Adipocyte (in vitro differentiated cells): ENCODE data around the gene ADH7.
A peak's percentile ranks its signal among the peaks of the same experiment; 100 is the strongest.

ENCODE experiments used
- DNase-seq: peaks from one replicate; pipeline ENCODE4 v3.0.0-alpha.2; 2015; ENCODE audit warnings: low read depth
- H3K27me3 ChIP-seq: replicated peaks from 2 replicates; pipeline ENCODE4 v1.7.0; 2013; ENCODE audit warnings: mild to moderate bottlenecking, low read length, moderate library complexity; ENCODE audit not compliant: control insufficient read depth, insufficient read depth
- H3K36me3 ChIP-seq: 2 replicates; pipeline ENCODE4 v1.7.0; 2013; ENCODE audit warnings: low read length, mild to moderate bottlenecking, moderate library complexity; ENCODE audit not compliant: control insufficient read depth, insufficient read depth, severe bottlenecking
- H3K4me1 ChIP-seq: 2 replicates; pipeline ENCODE4 v1.7.0; 2013; ENCODE audit warnings: mild to moderate bottlenecking, low read length, moderate library complexity; ENCODE audit not compliant: control insufficient read depth, insufficient read depth
- H3K4me3 ChIP-seq: 2 replicates; pipeline ENCODE4 v1.7.0; 2013; ENCODE audit warnings: mild to moderate bottlenecking, low read length, moderate library complexity
- H3K9ac ChIP-seq: 2 replicates; pipeline ENCODE4 v1.7.0; 2013; ENCODE audit warnings: mild to moderate bottlenecking, low read length, moderate library complexity
- H3K9me3 ChIP-seq: 2 replicates; pipeline ENCODE4 v1.7.0; 2013; ENCODE audit warnings: mild to moderate bottlenecking, low read length, moderate library complexity; ENCODE audit not compliant: control insufficient read depth

ADH7 gene

DNA sequence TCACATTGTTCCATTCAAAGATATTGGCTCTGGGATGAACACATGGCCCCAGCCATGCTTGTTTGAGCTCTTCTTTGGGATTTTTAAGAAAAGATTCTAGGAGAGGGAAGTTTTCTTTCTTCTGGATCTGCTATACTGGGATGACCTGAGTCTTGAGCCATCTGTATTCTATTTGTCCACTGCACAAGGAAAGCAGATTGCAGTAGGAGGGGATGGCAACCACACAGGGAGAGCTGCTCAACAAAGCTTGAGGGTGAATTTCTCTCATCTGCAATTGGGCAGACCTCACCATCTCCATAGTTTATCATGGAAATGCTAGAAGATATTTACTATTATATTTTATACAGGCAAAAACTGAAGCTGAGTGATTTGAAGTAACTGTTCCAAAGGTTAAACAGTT lies 34.3 kb downstream of the ADH7 start:
- Histone ChIP-seq H3K4me1 (peaks cover 53% of the 10 kb centered on the region), H3K36me3 (no peaks in the 10 kb centered on the region), H3K4me3 (no peak overlapping the region), H3K27me3 (no peaks in the 10 kb centered on the region), H3K9me3 (peaks cover 6% of the 10 kb centered on the region), H3K9ac (no peak overlapping the region)
- no peak for DNase-seq

DNA sequence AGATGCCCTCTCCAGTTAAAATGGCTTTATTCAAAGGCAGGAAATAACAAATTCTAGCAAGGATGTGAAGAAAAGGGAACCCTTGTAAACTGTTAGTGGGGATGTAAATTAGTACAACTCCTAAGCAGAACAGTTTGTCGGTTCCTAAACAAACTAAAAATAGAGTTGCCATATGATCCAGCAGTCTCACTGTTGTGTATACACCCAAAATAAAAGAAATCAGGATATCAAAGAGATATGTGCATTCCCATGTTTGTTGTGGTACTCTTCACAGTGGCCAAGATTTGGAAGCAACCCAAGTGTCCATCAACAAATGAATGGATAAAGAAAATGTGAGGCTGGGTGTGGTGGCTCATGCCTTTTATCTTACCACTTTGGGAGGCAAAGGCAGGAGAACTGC lies 36.1 kb downstream of the ADH7 start:
- no peak overlapping the region for H3K9ac ChIP-seq
- no peak overlapping the region for H3K4me3 ChIP-seq
- H3K27me3 ChIP-seq = no peaks in the 10 kb centered on the region
- no peaks in the 10 kb centered on the region for H3K36me3 ChIP-seq
- no peak for DNase-seq
- peaks cover 6% of the 10 kb centered on the region for H3K9me3 ChIP-seq
- H3K4me1 ChIP-seq = peaks cover 55% of the 10 kb centered on the region

DNA sequence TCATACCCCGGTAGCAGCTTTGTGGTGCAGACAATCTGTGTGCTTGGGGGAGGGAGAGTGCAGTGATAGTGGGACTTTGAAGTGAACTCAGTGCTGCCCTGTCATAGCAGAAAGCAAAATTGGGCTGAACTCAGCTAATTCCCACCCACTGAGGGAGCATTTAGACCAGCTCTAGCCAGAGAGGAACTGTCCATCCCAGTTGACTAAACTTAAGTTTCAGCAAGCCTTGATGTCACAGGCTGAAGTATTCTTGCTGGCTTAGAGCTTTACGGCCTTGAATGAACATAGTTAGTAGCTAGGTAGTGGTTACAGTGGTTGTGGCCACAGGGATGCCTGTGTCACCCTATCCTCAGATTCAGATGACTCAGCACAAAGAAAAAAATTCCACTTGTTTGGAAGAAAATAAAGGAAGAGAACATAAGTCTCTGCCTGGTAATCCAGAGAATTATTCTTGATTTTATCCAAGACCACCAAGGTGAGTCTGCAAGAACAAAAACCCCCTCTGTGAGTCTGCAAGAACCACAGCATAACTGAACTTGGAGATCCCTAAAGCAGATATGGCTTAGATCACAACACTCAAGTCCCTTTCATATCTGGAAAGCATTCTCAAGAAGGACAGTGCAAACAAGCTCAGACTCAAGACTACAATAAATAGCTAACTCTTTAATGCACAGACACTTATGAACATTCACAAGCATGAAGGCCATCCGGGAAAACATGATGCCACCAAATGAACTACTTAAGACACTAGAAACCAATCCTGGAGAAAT lies 39.4 kb downstream of the ADH7 start:
- no peak for DNase-seq

DNA sequence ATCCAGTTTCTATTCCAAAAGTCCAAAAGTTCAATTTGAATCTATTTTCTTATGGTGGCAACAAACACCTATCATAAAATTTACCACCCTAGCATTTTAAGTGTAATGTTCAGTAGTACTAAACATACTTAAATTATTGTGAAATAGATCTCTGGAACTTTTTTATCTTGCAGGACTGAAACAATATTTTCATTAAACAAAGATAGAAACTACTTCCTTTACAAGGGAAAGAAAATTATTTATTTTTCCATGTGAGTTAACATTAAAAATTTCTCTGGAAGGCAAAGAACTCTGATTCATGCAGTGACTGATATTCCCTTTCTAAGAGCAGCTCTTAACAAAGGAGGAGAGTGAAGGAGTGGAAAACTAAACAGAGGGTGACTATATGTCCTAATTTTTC lies 40.2 kb downstream of the ADH7 start:
- peaks cover 15% of the 10 kb centered on the region for H3K9me3 ChIP-seq
- peak; percentile 61 for DNase-seq
- no peaks in the 10 kb centered on the region for H3K27me3 ChIP-seq
- H3K9ac ChIP-seq = peak overlapping the region; percentile 66
- no peaks in the 10 kb centered on the region for H3K36me3 ChIP-seq
- H3K4me1 ChIP-seq = peaks cover 31% of the 10 kb centered on the region
- peak overlapping the region; percentile 26 for H3K4me3 ChIP-seq

More for the DNA sequence above, 39.4 kb downstream of the ADH7 start:
- Histone ChIP-seq H3K36me3 (no peaks in the 10 kb centered on the region), H3K27me3 (no peaks in the 10 kb centered on the region), H3K9me3 (peaks cover 15% of the 10 kb centered on the region), H3K4me1 (peaks cover 28% of the 10 kb centered on the region), H3K9ac (peak overlapping the region; percentile 66), H3K4me3 (peak overlapping the region; percentile 0)

DNA sequence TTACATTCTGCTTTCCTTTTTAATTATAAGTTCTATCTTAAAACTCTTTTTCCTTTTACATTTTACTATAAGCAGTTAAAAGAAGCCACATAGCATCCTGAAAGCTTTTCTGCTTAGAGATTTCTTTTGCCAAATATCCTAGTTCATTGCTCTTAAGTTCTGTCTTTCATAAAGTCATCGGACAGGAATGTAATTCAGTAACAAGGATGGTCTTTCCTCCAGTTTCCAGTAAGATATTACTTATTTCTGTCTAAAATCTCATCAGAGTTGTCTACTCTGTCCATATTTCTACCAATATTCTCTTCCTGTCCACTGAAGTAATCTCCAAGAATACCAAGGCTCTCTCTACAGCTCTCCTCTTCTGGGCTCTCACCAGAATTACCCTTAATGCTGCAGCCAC lies 45.1 kb downstream of the ADH7 start:
- peak; percentile 70 for DNase-seq
- Histone ChIP-seq H3K9ac (peak overlapping the region; percentile 86), H3K9me3 (peaks cover 9% of the 10 kb centered on the region), H3K4me3 (peak overlapping the region; percentile 27), H3K36me3 (no peaks in the 10 kb centered on the region), H3K27me3 (no peaks in the 10 kb centered on the region), H3K4me1 (peaks cover 49% of the 10 kb centered on the region)

DNA sequence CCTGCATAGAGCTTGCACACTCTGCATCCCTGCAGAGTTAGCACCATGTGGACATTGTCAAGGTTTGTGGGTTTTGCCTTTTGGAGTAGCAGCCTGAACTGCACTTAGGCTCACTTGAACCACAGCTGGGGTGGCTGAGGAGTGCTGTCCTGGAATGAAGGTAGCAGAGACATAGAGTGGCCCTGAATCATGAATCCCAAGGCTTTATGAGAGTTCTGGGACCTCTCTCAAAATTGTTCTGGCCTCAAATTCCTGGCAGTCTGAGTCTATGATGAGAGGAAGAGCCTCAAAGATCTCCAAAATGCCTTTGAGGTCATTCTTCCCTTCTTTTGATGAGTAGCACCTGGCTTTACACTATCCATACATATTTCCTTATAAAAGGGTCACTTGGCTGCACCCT lies 45.5 kb downstream of the ADH7 start:
- Histone ChIP-seq H3K4me1 (peaks cover 49% of the 10 kb centered on the region), H3K4me3 (peak overlapping the region; percentile 27), H3K9ac (peak overlapping the region; percentile 86), H3K36me3 (no peaks in the 10 kb centered on the region), H3K9me3 (peaks cover 9% of the 10 kb centered on the region), H3K27me3 (no peaks in the 10 kb centered on the region)
- no peak for DNase-seq

DNA sequence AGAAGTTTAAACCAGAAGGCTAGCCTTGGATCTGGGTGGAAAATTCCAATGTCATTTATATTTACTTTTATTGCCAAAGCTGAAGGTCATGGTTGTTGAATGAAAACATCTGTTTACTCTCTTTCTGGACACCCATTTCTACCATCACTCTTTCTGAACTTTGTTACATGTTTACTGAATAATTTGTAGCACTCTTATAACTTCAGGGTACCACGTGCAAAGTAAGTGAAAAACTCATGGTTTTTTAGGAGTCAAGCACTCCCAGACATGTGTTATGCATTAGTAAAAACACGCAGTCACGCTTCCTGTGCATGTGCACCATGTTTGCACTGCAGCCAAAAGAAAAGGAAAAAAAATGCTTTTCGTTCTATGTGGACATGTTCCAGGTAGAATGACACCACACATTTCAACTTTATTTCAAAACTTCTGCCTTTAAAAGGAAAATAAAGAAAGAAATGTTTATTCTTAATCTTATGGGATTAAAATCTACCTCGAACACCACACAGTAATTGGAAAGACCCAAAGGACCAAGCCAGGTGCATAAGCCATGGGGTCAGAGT lies 51.2 kb downstream of the ADH7 start:
- peak; percentile 97 for DNase-seq
- H3K27me3 ChIP-seq = no peaks in the 10 kb centered on the region
- peak overlapping the region; percentile 82 for H3K9ac ChIP-seq
- H3K4me3 ChIP-seq = peak overlapping the region; percentile 30
- H3K4me1 ChIP-seq = peaks cover 47% of the 10 kb centered on the region
- H3K36me3 ChIP-seq = no peaks in the 10 kb centered on the region
- no peaks in the 10 kb centered on the region for H3K9me3 ChIP-seq

DNA sequence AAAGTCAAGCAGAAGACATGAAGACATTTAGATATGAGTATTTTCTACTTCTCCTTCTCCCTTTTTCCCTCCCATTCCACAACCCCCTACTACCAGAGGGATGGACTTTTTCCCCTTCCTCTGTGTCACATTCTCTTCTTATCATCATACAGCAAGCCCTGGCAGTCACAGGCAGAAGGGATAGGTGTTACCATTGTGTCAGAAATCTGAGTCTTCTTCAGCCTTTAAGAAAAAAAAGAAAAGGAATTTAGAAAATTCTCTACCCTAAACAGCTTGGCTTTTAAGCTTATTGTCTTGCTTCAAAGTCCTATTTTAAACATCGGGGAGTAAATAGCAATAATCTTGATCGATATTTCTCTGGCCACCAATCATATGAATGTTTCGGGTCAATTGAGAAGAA lies 51.7 kb downstream of the ADH7 start:
- no peaks in the 10 kb centered on the region for H3K9me3 ChIP-seq
- H3K9ac ChIP-seq = peak overlapping the region; percentile 82
- peak overlapping the region; percentile 21 for H3K4me3 ChIP-seq
- DNase-seq = no peak
- H3K27me3 ChIP-seq = no peaks in the 10 kb centered on the region
- H3K36me3 ChIP-seq = no peaks in the 10 kb centered on the region
- peaks cover 42% of the 10 kb centered on the region for H3K4me1 ChIP-seq

DNA sequence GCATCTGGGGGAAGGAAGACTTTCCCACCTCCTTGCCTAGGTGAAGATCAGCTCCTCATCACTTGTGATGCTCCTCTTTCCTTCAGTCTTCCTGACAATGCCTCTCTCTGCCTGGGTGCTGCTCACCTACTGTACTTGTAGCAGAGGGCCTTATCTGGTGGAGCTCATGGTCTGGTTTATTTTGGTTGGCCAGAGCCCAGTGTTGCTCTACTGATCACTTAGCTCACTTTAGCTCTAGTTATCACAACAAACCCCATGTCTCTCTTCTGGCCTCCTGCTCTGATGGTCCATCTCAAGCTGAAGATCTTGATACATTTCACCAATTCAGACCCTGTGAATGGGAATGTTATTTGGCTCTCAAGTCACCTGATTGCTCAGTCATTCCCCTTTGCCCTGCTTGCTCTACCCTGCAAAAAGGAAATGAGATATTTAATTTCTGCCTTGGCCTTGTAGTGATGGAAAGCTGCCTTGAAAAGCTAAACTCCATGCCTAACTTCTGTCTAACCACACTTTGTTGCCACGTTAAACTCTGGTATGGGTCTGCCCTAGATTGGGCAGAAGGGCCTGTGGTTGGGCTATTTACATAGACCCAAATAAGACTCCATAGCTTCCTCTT lies 52.3 kb downstream of the ADH7 start:
- H3K4me3 ChIP-seq = peak overlapping the region; percentile 21
- H3K27me3 ChIP-seq = no peaks in the 10 kb centered on the region
- peaks cover 37% of the 10 kb centered on the region for H3K4me1 ChIP-seq
- H3K36me3 ChIP-seq = no peaks in the 10 kb centered on the region
- peak overlapping the region; percentile 82 for H3K9ac ChIP-seq
- DNase-seq = no peak
- H3K9me3 ChIP-seq = no peaks in the 10 kb centered on the region

DNA sequence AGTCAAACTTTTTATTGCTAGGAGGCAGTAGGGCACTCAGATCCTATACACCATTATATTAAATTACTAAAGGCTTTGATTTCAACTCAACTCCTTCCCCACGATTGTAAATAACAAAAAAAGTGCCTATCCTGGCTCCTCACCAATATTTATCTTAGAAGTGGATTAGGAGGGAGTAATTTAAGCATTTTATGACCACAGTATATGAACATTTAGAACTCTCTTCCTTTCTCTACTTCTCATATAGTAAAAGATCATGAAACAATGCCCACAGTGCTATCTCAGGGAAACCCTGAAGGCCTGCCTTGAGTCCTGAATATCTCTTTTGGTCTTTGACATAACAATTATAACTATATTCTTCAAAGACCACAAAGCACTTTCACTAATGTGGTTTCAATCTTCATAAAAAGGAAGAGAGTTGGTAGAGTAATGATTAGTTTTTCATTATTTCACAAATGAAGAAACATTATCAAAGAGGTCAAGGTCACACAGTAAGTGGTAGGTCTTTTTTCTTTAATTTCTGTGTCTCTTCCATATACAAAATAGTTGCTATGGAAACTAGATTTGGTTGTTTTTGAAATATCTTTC lies 53.5 kb downstream of the ADH7 start:
- no peak for DNase-seq
- no peak overlapping the region for H3K9ac ChIP-seq
- no peaks in the 10 kb centered on the region for H3K27me3 ChIP-seq
- H3K4me1 ChIP-seq = peaks cover 34% of the 10 kb centered on the region
- H3K36me3 ChIP-seq = no peaks in the 10 kb centered on the region
- no peak overlapping the region for H3K4me3 ChIP-seq
- H3K9me3 ChIP-seq = no peaks in the 10 kb centered on the region

DNA sequence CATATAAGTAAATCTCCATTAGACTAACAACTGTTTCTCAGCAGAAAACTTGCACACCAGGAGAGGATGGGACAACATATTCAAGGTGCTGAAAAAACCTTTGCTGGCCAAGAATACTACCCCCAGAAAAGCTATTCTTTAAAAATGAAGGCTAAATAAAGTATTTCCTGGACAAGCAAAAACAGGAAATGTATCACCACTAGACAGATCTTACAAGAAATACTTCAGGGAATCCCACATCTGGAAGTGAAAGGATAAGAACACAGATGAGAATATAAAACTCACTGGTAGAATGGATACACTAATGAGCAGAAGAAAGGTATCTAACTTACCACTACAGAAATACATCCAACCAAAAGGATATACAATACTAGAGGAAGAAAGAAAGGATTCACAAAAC lies 55.6 kb downstream of the ADH7 start:
- no peaks in the 10 kb centered on the region for H3K27me3 ChIP-seq
- no peaks in the 10 kb centered on the region for H3K9me3 ChIP-seq
- peaks cover 24% of the 10 kb centered on the region for H3K4me1 ChIP-seq
- H3K4me3 ChIP-seq = no peak overlapping the region
- no peak for DNase-seq
- no peak overlapping the region for H3K9ac ChIP-seq
- H3K36me3 ChIP-seq = no peaks in the 10 kb centered on the region
